Measurements from ENCODE around the gene DYSF.

GRCh38 chr2:71446505-71446904 is 6.9 kb upstream of the DYSF start:
- TF ChIP-seq CEBPB (IDR thresholded peaks at IDR 0.05) (no peak), NFIC (IDR thresholded peaks at IDR 0.05) (no peak), EP300 (IDR thresholded peaks at IDR 0.05; ENCODE audit: borderline replicate concordance) (no peak), TEAD4 (IDR thresholded peaks at IDR 0.05) (no peak)
